DMS114 treated with DMSO at 0.1 percent for 48 hours (cell line): ENCODE data around the gene CYP39A1.

ENCODE experiments used
- DNase-seq: peaks from one replicate; lab custom pipeline; 2025; ENCODE audit not compliant: unreplicated experiment; lab: John Stamatoyannopoulos, UW

CYP39A1 gene, protein sequence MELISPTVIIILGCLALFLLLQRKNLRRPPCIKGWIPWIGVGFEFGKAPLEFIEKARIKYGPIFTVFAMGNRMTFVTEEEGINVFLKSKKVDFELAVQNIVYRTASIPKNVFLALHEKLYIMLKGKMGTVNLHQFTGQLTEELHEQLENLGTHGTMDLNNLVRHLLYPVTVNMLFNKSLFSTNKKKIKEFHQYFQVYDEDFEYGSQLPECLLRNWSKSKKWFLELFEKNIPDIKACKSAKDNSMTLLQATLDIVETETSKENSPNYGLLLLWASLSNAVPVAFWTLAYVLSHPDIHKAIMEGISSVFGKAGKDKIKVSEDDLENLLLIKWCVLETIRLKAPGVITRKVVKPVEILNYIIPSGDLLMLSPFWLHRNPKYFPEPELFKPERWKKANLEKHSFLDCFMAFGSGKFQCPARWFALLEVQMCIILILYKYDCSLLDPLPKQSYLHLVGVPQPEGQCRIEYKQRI

DNA sequence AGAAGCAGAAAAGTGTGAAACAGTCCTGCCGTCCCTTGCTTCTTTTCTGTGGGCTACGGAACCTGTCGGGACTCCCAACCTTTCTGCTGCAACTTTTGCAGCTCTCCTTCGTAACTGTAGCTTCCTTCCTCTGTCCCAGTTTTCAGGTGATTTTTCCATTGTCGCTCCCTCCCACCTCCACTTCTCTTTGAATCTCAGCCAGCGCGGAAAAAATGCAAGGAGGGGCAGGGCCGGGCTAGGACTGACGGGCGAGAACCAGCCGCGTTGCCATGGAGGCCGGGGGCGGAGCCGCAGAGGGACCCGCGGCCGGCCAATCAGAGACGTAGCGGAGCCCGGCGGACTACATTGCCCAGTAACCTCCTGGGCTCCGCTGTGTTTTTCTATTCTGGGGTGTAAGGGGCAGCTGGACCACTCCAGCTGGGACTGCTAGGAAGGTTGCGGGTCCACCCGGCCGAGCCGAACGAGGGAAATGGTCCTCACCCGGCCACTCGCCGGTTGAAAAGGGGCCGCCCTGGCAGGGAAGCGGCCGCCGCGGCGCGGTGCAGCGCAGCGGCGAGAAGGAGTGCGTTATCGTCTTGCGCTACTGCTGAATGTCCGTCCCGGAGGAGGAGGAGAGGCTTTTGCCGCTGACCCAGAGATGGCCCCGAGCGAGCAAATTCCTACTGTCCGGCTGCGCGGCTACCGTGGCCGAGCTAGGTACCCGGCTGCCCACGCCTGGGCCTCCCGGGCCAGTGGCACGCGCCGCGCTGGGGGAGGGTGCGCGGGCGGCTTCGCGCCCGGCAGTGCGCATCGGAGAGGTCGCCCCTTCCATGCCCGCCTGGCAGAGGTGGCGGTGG, at the start of gene CYP39A1, which contains the start of gene SLC25A27:
TSS of gene CYP39A1 (minus strand) at position 216 of the 836 bp plus-strand sequence. CDS start 236 bp downstream, outside the sequence.
TSS of gene SLC25A27 (plus strand) at position 373 of the 836 bp plus-strand sequence. CDS start at position 591, 218 bp downstream.
- peak; percentile 90 for DNase-seq

DNA sequence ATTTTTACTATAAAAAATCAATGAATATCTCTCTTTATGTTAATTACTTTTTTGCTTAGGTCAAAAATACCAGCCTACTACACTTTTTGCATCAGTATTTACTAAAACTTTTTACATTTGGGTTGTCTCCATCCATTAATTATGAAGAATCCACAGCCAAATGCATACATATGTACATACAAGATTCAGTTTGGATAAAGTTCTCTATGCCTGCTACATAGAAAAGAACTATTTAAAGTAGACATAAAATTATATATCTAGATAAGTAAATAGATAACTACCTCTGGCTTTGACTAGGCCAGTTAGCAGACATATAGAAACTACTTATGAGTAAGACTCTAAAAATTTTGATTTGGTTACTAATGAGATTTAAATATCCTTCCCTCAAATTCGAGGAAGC, 47.4 kb upstream of the CYP39A1 start:
- no peak for DNase-seq

DNA sequence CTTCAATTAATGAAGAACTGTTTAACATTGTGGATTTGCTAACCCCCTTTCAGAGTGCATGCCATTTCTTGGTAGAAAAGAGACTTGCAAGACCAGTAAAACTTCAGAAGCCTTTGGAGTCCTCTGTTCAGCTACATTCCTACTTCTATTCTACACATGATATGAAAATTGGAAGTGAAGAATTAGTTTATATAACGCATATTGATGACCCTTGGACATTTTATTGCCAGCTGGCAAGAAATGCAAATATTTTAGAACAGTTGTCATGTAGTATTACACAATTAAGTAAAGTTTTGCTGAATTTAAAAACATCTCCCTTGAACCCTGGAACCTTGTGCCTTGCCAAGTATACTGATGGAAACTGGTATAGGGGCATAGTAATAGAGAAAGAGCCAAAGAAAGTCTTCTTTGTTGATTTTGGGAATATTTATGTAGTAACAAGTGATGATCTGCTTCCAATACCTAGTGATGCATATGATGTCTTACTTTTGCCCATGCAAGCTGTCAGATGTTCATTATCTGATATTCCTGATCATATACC, 38.4 kb upstream of the CYP39A1 start:
- DNase-seq: no peak

DNA sequence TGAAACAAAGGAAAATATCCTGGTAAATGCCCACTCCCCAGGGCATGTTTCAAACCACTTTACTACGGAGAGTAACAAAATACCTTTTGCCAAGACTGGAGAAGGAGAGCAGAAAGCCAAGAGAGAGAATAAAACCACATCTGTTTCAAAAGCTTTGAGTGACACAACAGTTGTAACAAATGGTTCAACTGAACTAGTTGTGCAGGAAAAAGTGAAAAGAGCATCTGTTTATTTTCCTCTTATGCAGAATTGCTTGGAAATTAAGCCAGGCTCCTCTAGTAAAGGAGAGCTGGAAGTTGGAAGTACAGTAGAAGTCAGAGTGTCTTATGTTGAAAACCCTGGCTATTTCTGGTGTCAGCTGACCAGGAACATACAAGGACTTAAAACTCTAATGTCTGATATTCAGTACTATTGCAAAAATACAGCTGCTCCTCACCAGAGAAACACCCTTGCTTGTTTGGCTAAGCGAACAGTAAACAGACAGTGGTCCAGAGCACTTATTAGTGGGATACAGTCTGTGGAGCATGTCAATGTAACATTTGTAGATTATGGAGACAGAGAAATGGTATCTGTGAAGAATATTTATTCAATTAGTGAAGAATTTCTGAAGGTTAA, 37.6 kb upstream of the CYP39A1 start:
- DNase-seq: no peak

DNA sequence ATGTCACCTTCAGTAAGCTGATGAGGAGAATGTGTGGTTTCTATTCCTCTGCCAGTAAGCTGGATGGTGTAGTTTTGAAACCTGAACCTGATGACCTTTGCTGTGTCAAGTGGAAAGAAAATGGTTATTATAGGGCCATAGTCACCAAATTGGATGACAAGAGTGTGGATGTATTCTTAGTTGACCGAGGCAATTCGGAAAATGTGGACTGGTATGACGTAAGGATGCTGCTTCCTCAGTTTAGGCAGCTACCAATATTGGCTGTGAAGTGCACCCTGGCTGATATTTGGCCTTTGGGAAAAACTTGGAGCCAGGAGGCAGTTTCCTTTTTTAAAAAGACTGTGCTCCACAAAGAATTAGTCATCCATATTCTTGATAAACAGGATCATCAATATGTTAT, 37.0 kb upstream of the CYP39A1 start:
- no peak for DNase-seq

DNA sequence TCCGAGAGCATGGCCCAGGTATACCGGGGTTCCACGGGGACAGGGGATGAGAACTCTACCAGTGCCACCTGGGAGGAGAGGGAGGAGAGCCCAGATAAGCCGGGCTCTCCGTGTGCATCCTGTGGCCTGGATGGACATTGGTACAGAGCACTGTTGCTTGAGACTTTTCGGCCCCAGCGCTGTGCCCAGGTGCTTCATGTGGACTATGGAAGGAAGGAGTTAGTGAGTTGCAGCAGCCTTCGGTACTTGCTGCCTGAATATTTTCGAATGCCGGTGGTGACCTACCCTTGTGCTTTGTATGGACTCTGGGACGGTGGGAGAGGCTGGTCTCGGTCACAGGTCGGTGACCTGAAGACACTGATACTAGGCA, 36.3 kb upstream of the CYP39A1 start:
- no peak for DNase-seq

DNA sequence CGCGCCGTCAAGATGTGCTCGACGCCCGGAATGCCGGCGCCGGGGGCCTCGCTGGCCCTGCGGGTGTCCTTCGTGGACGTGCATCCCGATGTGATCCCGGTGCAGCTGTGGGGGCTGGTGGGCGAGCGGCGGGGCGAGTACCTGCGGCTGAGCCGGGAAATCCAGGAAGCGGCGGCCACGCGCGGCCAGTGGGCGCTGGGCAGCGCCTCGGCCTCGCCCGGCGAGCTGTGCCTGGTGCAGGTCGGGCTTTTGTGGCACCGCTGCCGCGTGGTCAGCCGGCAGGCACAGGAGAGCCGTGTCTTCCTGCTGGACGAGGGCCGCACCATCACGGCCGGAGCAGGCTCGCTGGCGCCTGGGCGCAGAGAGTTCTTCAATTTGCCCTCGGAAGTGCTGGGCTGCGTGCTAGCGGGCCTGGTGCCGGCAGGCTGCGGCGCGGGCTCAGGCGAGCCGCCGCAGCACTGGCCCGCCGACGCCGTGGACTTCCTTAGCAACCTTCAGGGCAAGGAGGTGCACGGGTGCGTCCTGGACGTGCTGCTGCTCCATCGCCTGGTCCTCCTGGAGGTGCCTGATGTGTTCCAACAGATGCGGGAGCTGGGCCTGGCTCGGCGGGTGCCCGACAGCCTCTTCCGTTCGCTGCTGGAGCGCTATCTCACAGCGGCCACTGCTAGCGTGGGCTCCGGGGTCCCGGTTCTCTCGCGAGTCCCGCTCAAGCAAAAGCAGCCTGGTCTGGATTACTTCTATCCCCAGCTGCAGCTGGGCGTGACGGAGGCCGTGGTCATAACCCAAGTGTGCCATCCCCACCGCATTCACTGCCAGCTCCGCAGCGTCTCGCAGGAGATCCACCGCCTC, 35.7 kb upstream of the CYP39A1 start:
- no peak for DNase-seq

DNA sequence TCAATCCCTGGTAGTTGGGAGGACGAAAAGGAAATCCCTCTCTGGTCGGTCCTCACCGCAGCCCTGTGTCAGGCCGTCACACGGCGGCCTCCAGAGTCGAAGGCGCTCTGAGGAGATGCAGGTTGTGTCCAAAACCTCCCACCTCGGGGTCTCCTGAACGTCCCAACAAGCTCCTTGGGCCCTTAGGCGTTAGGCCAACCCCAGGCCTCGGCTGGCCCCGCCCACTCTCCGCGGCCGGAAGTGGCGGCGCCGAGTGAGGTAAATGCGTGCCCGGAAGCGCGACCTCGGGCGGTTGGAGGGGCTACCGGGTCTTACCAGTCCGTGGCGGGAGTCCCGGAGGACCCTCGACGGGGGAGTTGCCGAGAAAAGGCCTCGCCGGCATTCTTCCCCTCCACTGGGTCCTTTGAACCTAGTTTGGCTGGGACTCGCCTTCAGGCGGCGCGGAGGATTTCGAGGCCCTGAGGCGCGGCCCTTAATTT, 35.0 kb upstream of the CYP39A1 start, which contains the start of gene TDRD6:
TSS of gene TDRD6 (plus strand) at position 267 of the 479 bp plus-strand sequence. CDS start 244 bp downstream, outside the sequence.
- DNase-seq: no peak

DNA sequence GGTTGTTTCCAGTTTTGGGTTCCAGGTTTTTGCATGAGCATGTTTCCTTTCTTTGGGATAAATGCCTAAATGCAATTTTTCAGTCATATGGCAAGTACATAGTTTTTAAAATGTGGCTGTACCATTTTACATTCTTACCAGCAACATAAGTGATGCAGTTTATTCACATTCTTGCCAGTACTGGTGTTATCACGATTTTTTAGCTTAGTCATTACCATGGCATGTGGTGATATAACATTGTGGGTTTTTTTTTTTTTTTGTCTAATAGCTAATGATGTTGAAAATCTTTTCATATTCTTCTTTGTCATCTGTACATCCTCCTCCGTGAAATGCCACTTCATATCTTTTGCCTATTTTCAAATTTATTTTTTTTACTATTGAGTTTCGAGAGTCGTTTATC, 32.2 kb upstream of the CYP39A1 start:
- DNase-seq: no peak

DNA sequence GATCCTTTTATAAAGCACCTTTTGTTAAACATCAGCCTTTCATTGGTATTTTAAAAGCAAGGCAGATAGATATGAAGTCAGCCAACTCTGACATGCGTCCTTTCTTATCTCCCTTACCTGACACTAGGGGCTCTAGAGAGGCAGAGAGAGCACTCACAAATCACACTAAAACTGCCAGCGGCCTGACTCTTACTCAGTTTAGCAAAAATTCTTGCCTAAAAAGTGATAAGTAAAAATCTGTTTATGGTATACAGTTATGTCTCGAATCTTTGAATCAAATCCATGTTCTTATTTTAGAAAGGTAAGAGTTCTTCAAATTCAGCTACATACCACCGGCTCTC, 24.7 kb upstream of the CYP39A1 start:
- DNase-seq: no peak

DNA sequence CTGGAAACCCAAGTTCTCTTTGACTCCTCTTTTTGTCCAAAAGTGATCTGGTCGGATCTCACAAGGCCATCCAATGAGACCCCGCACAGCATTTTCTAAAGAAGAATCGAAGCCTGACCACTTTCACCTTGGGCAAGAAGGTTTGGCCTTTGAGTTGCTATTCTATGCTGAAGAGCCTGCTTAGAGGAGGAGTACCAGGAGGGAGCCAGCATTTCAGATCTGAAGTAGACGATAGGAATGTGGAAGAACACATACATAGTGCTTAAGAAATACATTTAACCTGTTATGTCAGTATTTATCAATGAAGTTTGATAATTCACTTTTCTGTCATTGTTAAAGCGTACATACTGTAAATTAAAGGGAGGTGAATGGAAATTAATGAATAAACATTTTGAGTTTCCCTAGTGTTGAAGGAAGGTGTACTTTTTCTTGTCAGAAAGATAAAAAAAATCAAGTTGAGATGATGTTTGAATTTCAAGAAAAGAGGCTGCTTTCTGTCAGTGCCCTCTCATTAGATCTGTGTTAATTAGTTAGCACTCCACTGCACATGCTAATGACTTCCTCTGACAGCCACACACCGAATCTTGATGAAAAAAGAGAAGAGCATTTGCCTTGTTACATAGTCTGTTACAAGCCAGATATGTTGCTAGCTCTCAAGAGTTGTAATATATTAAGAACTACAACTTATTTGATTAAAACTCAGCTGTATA, 24.1 kb upstream of the CYP39A1 start:
- DNase-seq: no peak

DNA sequence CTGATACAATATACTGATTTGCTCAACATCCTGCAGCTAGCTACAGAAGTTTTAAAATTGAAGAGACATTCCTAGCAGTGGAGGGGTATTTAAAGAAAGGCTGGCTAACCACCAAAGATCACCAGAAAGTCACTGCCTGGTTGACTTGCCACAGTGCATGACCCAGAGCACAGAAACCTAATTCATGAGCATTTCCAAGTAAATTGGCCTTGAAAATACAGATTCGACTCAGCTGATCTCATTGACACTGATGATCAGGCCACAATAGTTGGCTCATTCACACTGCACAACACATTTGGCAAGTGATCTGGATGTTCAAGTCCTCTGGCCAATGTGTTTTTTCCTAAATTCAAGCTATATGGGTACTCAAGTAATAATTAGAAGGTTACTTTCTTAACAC, 21.8 kb upstream of the CYP39A1 start:
- no peak for DNase-seq

DNA sequence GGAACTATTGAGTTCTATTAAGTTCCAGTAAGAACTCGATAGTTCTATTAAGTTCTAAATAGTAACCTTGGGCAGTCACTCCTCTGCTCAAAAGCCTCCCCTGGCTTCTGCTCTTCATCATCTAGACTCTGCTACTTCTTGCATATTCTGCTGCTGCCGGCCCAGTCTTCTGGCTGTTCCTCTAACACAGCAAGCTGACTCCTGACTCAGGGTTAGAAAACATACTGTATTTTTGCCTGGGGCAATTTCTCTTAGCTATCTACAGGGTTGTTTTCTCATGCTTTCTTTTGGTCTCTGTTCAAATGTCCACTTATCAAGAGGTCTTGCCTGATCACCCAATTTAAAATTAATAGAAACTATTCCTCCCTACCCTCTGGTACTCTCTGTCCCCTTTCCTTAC, 14.8 kb upstream of the CYP39A1 start:
- DNase-seq: no peak

DNA sequence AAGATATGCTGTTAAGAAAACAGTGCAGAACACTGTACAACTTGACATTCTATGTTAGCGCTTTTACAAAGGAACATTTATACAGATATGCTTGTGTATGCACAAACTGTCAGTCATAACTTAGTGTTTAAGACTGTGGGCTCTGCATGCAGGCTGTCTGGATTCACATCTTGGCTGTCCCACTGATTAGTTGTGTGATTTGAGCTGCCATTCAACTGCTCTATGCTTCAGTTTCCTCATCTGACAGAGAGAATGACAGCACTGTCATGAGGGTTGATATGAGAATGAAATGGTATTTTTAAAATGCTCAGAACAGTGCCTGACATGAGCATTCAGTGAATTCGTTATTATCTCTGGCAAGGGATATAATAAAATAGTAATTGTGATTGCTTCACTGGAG, 8.9 kb upstream of the CYP39A1 start:
- no peak for DNase-seq

DNA sequence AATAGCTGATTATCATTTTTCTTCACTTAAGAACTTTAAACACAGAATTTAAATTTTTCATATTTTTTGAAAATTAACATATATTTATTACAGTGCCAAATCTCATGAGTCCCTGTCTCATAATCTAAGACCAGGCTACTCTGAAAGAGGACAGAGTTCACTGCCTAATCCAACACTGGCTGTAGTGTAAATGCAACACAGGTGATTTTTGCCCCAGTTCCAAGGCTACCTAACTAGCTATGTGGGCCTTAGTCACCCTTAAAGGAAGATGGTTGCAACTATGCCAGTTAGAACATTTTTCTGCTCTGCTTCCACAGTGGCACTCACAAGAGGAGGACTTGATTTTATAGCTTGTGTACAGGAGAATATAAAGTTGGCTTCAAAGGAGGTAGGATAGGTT, 5.0 kb upstream of the CYP39A1 start:
- DNase-seq: no peak

DNA sequence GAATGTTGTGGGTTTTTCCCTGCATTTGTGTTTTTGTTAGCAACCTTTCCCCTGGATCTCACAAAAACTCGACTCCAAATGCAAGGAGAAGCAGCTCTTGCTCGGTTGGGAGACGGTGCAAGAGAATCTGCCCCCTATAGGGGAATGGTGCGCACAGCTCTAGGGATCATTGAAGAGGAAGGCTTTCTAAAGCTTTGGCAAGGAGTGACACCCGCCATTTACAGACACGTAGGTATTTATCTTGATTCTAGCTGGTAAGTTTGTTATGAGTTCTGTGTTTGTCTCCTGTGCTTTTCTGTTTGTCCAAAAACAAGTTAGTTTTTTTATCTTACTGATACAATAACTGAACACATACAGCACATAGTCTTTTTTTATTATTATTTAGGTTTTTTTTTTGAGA, 3.2 kb upstream of the CYP39A1 start:
- no peak for DNase-seq

DNA sequence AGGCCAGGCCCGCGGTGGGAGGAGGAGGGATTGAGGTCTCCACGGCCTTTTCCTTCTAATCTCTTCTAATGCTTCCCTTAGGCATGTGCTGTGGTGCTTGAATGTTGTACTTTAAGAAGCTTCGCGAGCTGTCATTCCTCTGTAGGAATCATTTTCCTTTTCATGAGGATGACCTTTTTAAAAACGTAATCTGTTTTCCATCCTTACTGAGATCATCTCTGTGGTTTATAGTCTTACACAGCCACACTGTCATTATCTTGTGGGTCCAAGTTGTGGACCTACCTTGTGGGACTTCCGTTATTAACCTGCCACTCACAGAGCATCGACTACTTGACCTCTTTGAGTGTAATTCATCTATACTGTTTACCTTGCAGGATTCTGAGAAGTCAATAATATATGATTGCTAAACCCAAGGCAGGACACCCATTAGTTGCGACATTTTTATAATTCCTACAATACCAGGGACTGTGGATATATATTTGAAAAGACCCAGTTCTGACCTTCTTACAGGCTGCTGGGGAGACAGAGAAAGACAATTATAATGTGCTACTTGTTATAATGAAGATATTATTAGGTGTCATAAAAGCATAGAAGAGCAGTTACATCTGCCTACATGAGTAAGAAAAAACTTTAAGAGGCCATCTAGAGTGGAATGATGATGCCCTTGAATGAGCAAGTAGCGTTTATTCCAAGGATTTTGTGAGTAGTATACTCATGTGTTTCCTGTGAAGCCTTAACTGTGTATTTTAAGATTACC, 999 bp upstream of the CYP39A1 start:
- DNase-seq: peak; percentile 9

DNA sequence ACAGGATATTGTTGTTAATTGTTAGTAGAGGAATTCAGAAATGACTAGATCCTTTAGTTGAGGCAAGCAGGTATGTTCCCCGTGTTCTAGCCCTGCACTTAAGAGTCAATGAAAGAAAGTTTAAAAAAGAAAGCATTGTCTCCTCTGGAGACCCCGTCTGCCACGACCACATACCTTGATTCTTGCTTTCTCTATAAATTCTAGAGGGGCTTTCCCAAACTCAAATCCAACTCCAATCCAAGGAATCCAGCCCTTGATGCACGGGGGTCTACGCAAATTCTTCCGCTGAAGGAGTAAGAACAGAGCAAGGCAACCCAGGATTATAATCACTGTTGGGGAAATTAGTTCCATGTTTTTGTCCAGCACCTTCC, 401 bp downstream of the CYP39A1 start:
- DNase-seq: no peak

DNA sequence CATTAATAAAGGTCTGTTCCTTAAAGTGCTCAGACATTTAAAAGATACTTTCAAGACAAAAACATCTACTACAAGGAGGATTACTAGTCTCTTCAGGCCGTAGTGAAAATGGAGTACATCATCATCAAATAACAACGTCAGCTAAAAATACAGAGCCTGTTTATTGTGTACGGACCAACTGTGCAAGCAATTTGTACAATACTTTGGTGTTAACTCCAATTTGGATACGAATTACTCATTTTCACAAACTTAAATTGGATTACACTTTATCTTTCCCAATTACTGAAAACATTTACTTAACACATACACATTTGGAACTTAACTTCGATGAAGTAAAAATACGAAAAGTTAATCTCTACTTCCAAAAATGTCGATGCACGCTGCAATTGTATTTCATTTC, 802 bp downstream of the CYP39A1 start:
- DNase-seq: no peak
